ENCODE data around the gene ARID4A.
"Not testable (repeated sequence)": the region's sequence is repeated elsewhere in the genome, so short reads cannot be mapped to it uniquely, and the experiment has no call there.

ARID4A gene

DNA sequence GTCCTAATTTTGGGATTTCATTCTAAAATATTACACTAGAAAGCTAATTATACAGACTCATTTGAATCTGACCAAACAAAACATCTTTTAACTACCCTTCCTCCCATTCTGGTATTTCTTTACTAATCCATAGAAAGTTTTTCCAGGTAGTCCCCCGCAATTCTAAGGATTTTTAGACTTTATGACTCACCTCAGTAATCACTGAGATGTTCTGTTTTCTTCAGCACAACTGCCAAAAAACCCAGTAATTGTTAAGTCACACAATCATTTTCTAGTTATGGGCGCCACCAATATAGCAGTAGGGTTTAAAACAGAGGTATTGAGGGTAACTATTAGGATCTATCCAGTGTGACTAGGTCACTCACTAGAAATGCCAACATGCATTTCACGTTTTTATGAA, 1.6 kb upstream of the ARID4A start:
- DNase-seq, result peak; percentile 25

DNA sequence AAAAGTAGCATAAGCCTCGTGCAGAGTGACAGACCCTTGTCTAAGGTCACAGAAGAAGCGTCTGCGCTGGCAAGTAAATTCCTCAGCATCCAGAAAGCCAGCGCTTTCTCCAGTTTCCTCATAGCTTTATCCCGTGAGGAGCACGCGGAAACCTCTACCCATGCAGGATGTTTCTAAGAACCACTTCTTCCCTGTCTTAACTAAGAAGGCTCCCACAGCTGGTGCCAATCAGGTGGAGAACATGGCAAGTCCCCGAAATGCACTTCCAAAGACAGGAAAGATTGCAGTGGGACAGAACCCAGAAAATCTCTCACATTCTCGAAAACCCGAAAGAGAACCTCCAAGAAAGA, 968 bp upstream of the ARID4A start:
- DNase-seq, result no peak

DNA sequence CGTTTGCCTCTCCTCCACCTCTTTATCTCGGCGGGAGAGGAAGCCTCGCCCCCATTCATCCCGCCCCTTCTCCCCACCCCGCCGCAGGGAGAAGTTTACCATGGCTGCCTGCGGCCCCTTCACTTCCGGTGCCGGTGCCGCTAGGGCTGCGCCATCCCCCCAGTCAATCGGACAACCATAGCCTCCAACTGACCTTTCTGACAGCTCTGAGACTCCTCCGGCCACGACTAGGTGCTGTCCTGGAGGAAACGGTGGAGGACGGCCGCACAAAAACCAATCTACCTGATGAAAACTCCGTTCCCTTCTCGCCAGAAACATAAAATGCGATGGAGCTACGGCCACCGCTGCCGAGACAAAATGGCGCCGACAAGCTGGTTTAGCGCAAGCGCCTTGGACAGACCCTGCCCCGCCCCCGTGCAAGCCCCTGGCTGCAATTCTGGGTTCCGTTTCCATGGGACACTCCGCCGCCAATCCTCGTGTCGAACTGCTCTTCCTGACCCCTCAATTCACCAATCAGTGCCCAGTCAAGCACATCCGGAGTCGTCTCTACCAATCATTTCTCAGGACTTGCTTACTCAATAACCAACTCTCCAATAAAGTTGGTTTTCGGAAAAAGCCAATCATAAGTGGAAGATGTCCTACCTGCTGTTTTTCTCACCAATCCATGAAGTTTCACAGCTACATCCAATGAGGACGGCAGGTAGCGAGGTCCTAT, 436 bp upstream of the ARID4A start:
- peak; percentile 100 for DNase-seq

DNA sequence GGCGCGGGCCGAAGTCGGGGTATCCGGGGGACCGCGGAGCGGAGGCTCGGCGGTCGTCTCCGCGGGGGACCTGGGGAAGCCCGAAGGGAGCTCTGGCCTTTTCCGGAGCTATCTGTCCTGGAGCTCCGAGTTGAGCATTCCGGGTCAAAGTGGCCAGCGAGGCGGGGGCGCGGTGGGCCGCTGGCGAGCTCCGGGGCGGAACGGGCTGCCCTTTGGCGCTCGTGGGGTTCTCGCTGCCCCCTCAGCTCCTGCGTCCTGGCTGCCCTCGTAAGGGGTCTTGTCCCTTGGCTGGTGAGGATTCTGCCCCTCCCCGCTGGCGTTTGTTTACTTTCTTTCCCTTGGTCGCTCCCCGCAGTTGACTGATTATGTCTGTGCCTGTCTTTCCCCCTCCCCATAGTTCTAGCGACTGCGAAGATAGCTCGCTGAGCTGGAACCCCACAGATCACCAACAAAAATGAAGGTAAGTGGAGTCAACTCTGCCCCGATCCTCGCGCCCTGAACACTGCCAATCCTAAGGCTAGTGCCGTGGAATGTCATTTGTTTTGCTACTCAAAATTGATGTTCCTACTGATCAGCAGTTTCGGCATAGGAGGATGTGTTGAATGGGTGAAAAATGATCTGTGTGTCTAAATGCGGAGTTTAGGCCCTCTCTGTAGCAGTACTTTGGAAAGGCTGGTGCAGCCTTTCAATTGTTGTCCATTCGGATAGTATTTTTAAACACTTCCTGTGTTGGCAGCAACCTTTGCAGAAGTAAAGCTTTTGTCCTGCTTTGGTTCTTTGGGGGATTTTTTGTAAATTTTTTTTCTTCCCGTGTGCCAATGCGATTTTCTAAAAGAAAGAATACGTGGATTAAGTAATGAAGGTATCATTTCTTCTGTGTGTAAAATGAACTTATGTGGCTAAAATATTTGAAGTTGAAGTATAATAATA, 1.3 kb downstream of the ARID4A start:
- DNase-seq, result peak; percentile 22

DNA sequence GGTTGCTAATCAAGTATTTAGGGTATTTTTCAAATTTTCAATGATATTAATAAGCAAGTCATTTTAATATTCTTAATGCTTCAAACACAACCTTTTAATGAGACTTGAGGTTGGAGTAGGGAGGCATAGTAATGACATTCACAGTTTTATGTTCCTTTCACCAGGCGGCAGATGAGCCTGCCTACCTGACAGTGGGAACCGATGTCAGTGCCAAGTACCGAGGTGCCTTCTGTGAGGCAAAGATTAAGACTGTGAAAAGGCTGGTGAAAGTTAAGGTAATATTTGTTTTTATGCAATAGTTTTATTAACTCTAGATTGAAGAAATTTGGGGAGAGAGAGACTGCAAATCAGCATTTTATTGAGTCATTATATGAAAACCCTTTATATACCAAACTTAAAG, 3.1 kb downstream of the ARID4A start:
- DNase-seq, result no peak

DNA sequence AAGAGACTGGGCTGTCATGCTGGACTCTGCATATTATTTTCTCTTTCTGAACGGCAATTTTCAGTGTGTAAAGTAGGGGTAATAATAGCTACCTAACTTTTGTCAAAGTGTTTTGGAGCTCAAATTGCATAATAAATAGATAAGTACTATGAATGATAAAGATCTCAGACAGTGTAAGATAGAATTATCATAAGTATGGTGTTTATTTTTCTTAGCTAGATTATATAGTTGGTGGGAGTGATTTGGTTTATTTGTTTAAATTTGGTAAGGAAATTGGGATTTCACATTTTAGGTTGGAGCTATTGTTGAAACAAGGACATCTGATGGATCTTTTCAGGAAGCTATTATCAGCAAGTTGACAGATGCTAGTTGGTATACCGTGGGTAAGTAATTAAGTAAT, 7.4 kb downstream of the ARID4A start:
- DNase-seq, result no peak

DNA sequence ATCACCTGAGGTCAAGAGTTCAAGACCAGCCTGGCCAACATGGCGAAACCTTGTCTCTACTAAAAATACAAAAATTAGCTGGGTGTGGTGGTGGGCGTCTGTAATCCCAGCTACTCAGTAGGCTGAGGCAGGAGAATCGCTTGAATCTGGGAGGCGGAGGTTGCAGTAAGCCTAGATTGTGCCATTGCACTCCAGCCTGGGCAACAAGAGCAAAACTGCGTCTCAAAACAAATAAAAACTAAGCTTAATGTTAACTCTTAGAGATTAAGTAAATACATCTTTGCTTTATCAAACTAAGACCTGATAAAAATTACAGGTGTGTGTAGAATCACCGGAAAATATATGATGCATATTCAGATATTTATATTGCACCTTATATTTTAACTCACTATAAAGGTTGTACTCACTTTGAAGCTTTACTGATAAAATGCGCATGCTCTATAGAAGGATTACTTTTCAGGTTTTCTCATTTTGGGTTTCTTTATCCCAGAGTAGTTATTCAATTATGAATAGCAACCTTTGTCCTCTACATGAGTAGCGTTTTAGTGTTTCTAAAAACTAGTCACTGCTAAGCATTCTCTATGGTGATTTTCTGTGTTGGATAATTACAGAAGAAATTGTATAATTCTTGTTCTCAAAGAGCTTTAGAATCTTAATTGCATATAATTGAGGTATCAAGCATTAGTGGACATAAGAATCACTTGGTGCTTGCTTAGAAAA, 9.4 kb downstream of the ARID4A start:
- DNase-seq, result no peak

DNA sequence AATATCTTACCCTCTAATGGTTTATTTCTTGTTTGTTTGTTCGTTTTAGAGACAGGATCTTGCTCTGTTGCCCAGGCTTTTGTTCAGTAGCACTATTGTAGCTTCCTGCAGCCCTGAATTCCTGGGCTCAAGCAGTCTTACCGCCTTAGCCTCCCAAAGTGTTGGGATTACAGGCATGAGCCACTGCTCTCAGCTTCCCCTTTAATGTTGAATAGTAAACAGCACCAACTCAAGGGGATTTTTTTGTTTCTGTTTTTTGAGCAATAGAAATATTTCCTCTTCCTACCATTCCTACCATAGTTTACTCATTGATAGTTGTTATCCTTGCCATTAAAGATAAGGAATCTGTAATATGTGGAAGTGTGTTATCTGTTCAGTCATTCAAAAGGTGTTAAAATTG, 10.7 kb downstream of the ARID4A start:
- no peak for DNase-seq

DNA sequence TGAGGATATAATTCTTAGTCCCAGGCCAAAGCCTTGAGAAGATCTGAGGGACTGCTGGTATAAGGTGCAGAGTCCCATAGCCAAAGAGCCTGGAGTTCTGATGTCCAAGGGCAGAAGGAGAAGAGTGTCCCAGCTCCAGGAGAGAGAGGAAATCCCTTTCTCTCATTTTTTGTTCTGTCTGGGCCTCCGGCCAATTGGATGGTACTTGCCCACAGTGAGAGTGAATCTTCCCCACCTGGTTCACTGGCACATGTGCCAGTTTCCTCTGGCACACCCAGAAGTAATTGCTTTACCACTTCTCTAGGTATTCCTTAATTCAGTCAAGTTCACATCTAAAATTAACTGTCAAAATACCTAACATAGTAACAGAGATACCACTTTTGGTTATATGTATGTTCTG, 15.3 kb downstream of the ARID4A start:
- DNase-seq, result no peak

DNA sequence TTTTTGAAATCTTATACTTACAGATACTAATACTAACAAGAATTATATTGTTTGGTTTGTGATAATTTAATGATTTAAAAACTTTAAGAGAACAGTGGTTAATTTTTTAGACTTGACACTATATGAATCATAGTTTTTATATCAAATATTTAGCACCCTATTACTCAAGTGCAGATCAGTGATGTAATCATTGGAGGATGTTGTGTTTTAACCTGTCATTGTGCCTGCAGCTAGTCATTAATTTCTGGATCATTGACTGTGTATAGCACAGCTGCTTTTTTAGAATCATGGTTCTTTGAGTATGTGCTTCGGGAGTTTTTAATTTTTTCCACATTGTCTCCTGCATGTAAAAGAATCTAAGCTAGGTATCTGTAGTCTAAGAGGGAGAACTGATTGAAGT, 17.3 kb downstream of the ARID4A start:
- peak; percentile 34 for DNase-seq

DNA sequence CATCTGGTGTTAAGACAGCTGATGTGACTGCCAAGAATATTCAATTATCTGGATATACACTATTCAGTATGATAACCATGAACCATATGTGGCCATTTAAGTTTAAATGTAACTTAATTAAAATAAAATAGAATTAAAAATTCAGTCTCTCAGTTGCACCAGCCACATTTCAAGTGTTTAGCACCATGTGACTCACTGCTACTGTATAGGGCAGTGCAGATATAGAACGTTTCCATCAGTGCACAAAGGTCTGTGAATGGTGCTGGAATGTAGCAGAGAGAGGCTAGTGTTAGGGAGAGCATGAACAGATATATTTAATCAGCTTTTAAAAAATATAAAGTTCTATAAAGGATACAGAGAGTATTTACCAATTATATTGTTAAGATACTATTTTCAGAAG, 28.7 kb downstream of the ARID4A start:
- DNase-seq, result no peak

DNA sequence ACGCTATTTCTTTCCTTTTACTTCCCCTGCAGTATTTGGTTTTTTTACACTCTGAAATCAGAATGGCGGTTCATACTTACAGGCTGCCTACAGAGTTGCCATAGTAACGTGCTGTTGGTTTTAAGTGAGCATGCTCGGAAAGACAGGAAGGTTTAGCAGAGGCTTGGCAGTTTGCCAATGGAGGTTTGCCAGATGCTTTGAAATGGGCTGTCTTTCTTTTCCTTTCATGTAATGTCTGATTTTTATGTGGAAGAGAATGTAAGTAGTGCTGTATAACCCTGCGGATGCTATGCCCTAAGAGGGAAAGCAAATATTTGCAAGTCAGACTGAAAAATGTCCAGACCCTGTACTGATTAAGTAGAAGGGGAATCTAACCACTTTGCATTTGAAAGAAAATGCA, 32.8 kb downstream of the ARID4A start:
- DNase-seq, result peak; percentile 89

DNA sequence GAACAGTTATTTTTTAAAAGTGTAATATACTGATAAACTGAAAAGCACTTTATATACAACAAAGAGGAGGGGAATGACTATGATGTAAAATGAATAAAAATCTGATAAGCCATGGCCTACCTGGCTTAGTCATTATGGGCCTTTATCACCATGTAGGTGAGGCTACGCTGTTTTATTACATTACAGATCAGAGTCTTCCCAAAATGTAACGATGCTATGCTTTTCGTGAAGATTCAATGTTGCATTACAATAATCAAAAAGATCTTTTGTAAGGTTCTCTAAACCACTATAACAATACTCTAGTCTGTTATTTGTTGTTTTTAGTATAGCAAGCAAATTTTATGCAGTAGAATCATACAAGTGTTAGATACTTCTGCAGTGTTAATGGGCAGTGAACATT, 34.2 kb downstream of the ARID4A start:
- no peak for DNase-seq

DNA sequence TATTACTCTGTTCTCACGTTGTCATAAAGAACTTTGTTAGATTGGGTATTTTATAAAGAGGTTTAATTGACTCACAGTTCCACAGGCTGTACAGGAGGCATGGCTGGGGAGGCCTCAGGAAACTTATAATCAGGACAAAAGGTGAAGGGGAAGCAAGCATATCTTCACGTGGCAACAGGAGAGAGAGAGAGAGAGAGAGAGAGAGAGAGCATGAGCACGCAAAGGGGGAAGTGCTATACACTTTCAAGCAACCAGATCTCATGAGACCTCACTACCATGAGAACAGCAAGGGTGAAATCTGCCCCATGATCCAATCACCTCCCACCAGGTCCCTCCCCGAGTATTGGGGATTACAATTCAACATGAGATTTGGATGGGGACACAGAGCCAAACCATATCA, 41.3 kb downstream of the ARID4A start:
- DNase-seq, result not testable (repeated sequence)

DNA sequence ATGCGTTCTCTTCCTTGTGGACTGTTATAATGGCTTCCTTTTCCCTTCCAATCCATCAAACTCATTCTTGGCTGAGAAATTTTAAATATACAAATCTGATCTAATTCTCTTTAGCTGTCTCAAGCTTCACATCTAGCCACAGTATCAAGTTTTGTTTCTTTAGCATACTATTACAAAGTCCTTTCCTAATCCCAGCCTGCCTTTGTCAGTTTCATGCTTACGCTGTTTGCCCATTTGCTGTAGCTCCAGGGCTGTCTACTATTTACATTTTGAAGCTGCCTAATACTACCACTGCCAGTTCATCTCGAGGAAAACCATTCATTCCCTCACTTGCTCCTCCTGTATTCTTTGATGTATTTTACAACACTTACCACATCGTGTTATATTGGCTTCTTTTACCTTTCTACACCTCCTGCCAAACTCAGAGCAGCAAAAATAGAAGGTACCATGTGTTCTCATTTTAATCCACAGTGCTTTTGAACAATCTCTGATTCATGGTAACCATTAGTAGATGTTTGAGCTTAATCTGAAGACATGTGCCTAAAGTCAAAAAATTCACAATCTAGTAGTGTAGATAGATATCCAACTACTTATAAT, 42.9 kb downstream of the ARID4A start:
- DNase-seq, result no peak

DNA sequence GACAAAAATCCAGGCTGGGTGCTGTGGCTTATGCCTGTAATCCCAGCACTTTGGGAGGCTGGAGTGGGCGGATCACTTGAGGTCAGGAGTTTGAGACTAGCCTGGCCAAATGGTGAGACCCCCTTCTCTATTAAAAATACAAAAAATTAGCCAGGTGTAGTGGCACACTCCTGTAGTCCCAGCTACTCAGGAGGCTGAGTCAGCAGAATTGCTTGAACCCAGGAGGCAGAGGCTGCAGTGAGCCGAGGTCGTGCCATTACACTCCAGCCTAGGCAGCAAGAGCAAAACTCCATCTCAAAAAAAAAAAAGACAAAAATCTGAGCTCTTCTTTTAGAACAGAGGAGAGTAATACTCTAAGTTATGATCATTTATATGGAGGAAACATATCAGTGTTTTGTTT, 45.2 kb downstream of the ARID4A start:
- not testable (repeated sequence) for DNase-seq

DNA sequence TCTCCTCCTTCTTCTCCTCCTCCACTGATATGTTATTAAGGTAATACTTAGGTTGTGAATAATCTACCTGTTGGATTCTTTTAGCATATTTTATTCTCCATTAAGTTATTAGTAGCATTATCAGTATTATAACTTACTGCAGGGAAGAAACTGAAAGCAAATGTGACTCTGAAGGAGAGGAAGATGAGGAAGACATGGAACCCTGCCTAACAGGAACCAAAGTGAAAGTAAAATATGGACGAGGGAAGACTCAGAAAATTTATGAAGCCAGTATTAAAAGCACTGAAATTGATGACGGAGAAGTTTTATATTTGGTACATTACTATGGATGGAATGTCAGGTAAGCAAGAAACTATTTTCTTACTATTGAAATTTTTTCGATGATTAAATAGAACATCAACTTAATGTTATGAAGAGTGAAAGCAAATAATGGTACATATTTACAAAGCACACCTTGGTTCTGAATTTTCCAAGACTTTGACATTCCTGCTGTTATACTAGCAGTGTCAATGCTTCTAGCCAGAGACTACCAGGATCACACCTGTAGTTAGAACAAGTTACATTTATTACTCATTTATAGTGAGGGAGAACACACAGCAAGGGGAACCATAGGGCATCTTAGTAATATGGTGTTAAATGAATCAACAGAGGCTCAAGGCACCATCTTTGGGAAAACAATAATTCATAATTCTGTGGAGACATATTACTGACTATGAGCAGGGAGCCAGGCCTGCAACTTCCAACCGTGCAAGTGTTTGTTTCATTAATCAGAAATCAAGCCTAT, 55.4 kb downstream of the ARID4A start:
- DNase-seq, result no peak

DNA sequence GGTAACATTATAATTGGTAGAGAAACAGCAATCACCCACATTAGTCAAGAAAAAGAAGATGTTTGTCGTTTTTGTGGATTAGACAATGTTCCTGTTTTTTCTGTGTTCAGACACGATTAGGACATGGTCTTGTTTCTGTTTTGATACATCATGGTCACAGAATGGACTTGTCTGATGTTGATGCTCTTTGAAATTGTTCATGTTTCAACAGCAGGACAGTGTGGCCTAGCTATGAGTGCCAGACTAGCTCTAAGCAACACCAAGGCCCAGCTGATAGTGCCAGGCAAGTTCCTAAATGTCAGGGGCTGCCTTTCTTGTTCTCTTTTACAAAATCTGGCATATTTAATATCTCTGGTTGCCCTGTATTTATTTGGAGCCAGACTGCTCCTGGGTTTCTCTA, 56.5 kb downstream of the ARID4A start:
- DNase-seq, result no peak

DNA sequence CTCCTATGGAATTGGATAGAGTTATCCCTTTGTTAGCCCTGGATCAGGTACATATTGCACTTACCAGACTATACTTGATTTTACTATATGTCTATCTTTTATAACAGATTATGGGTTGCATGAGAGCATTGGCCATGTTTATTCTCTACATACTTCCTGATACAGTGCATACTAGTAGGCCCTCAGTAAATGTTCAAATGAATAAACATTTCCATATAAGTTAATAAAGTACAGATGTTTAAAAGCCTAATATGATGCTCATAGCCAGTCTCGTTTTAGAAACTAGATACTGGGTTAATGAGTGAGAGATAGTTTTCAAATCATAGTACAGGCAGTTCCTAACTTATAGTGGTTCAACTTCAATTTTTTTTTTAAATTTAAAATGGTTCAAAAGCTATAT, 57.9 kb downstream of the ARID4A start:
- no peak for DNase-seq

DNA sequence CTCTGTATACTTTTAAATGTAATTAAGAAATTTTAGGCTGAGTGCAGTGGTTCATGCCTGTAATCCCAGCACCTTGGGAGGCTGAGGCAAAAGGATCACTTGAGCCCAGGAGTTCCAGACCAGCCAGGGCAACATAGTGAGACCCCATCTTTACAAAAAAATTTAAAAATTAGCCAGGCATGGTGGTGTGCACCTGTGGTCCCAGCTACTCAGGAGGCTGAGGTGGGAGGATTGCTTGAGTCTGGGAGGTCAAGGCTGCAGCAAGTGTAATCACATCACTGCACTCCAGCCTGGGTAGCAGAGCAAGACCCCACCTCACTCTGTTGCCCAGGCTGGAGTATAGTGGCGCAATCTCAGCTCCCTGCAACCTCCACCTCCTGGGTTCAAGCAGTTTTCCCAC, 63.9 kb downstream of the ARID4A start:
- DNase-seq, result not testable (repeated sequence)

DNA sequence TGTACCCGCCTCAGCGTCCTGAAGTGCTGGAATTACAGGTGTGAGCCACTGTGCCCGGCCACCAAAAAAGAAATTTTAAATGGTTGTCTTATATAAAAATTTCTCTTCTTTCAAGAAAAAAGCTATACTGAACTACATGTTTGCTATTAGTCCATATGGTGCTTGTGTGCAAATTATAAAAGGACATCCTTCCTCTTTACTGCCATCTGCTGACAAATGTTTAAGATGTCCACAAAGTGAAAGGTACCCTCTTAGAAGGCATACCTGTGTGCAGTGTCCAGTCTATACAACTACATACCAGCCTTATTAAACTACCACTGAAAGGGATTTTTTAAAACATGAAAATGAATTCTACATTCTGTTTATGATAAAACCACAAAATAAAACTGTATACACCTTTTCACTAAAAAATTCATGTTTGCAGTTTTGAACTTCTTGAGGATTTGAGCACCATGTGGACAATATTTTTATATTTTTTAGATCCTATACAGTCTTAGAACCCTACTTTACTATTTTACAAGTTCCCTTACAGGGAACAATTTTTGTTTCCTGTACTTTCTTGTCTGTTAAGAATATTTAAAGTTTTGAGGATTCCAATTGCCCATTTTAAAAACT, 64.5 kb downstream of the ARID4A start:
- peak; percentile 19 for DNase-seq

DNA sequence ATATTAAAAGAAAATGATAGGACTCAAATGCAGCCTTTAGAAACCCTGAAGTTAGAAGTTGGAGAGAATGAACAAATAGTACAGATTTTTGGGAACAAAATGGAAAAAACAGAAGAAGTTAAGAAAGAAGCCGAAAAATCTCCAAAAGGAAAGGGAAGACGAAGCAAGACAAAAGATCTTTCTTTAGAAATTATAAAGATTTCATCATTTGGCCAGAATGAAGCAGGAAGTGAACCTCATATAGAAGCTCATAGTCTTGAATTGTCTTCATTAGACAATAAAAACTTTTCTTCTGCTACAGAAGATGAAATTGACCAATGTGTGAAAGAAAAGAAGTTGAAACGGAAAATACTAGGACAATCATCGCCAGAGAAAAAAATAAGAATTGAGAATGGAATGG, 66.0 kb downstream of the ARID4A start:
- no peak for DNase-seq
